HL-60 (cell line): Measurements from ENCODE around the gene MARCHF10.

Source experiments
- DNase-seq, 2 experiments: peaks; one replicate each; pipeline ENCODE4 v3.0.0-alpha.2; 2010 to 2020; ENCODE audit warnings: low read depth in 1 of 2, low spot score in 1 of 2
- H3K27ac ChIP-seq: fragments of 250-450 bp; sonication (Bioruptor Pico); replicated peaks from 2 replicates; pipeline ENCODE4 v1.5.1; 2020; ENCODE audit warnings: mild to moderate bottlenecking, moderate library complexity
- H3K27me3 ChIP-seq: fragments of 250-450 bp; sonication (Bioruptor Pico); 2 replicates; pipeline ENCODE4 v1.5.1; 2021; ENCODE audit warnings: mild to moderate bottlenecking, moderate library complexity; ENCODE audit not compliant: insufficient read depth, poor library complexity, severe bottlenecking
- H3K4me3 ChIP-seq: replicated peaks from 2 replicates; pipeline ENCODE4 v1.5.1; 2011; ENCODE audit warnings: mild to moderate bottlenecking, control low read depth, low read length; ENCODE audit not compliant: insufficient read depth
- CTCF ChIP-seq: IDR thresholded peaks from one replicate; pipeline ENCODE4 v1.5.1; 2011; ENCODE audit warnings: low read length, control low read depth, inconsistent platforms; ENCODE audit not compliant: insufficient read depth
- GABPA ChIP-seq: IDR thresholded peaks from 2 replicates; pipeline ENCODE4 v1.6.1; 2012; ENCODE audit warnings: low read depth
- POLR2AphosphoS5 ChIP-seq: IDR thresholded peaks from 2 replicates; pipeline ENCODE4 v1.6.1; 2012; ENCODE audit warnings: low read depth
- REST ChIP-seq: IDR thresholded peaks from 2 replicates; pipeline ENCODE4 v1.6.1; 2012; ENCODE audit warnings: low read depth; ENCODE audit not compliant: insufficient replicate concordance
- SPI1 ChIP-seq: IDR thresholded peaks from 2 replicates; pipeline ENCODE4 v1.6.1; 2012; ENCODE audit warnings: low read depth, mild to moderate bottlenecking, borderline replicate concordance

Gene MARCHF10

GRCh38 chr17:62673614-62674362 is 134.3 kb downstream of the MARCHF10 start:
- Histone ChIP-seq H3K27ac (no peak overlapping the region), H3K4me3 (no peak overlapping the region), H3K27me3 (no peaks in the 10 kb centered on the region)
- no peak for DNase-seq
- TF ChIP-seq CTCF, result no peak
- no peak for TF ChIP-seq POLR2AphosphoS5
- no peak for TF ChIP-seq REST
- TF ChIP-seq GABPA, result no peak
- TF ChIP-seq SPI1, result no peak

- DNase-seq, result no peak
- Histone ChIP-seq H3K4me3 (no peak overlapping the region), H3K27me3 (no peaks in the 10 kb centered on the region), H3K27ac (no peak overlapping the region)
- no peak for TF ChIP-seq CTCF
- no peak for TF ChIP-seq POLR2AphosphoS5
- no peak for TF ChIP-seq SPI1
- no peak for TF ChIP-seq REST
Measured at GRCh38 chr17:62672957-62673356, 135.2 kb downstream of the MARCHF10 start.

GRCh38 chr17:62671553-62671952 is 136.6 kb downstream of the MARCHF10 start:
- no peak for DNase-seq
- Histone ChIP-seq H3K27ac (no peak overlapping the region), H3K4me3 (no peak overlapping the region), H3K27me3 (no peaks in the 10 kb centered on the region)
- TF ChIP-seq POLR2AphosphoS5 (no peak), REST (no peak), CTCF (no peak), SPI1 (no peak), GABPA (no peak)
